DOHH2 (cell line): ENCODE data around the gene IPO11.

Source experiments
- EZH2phosphoT487 ChIP-seq: fragments of 200-600 bp; sonication (generic); IDR thresholded peaks from 2 replicates; pipeline ENCODE4 v1.6.1; 2017; ENCODE audit warnings: borderline replicate concordance, mild to moderate bottlenecking, antibody characterized with exemption, low read length, moderate library complexity, mixed read lengths
- TF ChIP-seq, protein P1 (sequence below): fragments of 200-600 bp; sonication (generic); IDR thresholded peaks from one replicate; pipeline ENCODE4 v1.5.1; 2014; ENCODE audit warnings: antibody characterized with exemption, mild to moderate bottlenecking, low read depth, low read length; ENCODE audit not compliant: poor library complexity, severe bottlenecking

GRCh38 chr5:62372600-62372999 lies 40.0 kb upstream of the IPO11 start:
- TF ChIP-seq, protein P1, sequence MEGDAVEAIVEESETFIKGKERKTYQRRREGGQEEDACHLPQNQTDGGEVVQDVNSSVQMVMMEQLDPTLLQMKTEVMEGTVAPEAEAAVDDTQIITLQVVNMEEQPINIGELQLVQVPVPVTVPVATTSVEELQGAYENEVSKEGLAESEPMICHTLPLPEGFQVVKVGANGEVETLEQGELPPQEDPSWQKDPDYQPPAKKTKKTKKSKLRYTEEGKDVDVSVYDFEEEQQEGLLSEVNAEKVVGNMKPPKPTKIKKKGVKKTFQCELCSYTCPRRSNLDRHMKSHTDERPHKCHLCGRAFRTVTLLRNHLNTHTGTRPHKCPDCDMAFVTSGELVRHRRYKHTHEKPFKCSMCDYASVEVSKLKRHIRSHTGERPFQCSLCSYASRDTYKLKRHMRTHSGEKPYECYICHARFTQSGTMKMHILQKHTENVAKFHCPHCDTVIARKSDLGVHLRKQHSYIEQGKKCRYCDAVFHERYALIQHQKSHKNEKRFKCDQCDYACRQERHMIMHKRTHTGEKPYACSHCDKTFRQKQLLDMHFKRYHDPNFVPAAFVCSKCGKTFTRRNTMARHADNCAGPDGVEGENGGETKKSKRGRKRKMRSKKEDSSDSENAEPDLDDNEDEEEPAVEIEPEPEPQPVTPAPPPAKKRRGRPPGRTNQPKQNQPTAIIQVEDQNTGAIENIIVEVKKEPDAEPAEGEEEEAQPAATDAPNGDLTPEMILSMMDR: no peak
- no peak for TF ChIP-seq EZH2phosphoT487
